Activated CD4-positive, alpha-beta T cell treated with anti-CD3 and anti-CD28 coated beads, Interleukin-2, amount 50 U/mL, for 4 hours (primary cell): ENCODE data around the gene INPP4A.

Experiments used
- DNase-seq, 2 experiments: peaks; one replicate each; pipeline ENCODE4 v3.0.0-alpha.2; 2020

INPP4A gene

DNA sequence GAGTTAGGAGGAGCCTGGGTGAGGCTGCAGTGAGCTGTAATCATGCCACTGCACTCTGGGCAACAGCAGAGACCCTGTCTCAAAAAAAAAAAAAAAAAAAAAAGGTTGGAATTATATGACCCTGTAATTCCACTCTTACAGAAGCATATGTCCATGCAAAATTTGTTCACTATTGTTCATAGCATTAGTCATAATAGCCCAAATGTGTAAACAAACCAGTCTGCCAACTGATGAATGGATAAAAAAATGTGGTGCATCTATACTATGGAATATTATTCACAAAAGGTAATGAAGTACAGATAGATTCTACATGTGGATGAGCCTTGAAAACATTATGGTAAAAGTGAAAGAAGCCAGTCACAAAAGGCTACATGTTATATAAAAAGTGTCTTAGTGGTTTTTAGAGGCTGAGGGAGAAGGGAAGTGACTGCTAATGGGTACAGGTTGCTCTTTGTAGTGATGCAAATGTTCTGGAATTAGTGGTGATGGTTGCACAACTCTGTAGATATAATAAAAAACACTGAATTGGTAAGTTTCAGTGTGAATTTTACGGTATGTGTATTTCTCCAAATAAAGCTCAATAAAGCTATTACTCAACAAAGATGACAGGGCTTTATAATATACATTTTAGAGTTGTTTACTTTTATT, 154.2 kb downstream of the INPP4A start:
- no peak for DNase-seq

DNA sequence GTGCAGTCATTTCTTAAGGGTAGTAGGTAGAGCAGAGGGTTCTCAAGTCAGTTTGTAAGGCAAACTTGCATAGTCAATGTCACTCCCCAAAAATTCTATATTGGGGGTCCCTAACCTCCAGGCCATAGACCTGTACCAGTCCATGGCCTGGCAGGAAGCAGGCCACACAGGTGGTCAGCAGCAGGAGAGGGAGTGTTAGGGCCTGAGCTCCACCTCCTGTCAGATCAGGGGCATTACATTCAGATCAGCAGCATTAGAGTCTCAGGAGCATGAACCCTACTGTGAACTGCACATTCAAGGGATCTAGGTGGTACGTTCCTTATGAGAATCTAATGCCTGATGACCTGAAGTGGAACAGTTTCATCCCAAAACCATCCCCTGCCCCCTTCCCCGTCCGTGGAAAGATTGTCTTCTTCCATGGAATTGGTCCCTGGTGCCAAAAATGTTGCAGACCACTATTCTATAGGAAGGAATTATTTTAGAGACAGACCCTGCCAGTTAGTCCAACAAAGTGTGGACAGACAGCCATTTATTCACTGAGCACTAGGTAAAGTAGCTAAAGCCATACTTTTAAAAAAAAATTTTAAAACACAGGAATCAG, 157.0 kb downstream of the INPP4A start:
- no peak for DNase-seq

DNA sequence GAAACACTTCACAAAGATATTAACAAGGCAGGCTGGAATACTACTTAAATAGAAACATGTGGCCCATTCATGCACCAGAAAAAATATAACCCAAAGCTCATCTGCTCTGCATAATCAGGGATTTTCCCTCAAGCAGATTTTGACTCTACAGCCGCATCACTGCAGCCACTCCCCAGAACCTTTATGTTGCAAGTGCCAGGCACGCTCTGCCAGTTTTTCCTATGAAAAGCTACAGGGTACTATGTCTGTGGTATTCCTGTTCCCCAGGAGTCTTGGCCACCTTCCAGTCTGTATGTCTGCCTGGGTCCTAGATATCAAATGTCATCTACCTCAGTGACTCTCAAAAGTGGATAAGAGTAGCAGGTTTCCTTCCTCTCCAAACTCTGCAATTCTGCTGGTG, 159.9 kb downstream of the INPP4A start:
- no peak for DNase-seq

DNA sequence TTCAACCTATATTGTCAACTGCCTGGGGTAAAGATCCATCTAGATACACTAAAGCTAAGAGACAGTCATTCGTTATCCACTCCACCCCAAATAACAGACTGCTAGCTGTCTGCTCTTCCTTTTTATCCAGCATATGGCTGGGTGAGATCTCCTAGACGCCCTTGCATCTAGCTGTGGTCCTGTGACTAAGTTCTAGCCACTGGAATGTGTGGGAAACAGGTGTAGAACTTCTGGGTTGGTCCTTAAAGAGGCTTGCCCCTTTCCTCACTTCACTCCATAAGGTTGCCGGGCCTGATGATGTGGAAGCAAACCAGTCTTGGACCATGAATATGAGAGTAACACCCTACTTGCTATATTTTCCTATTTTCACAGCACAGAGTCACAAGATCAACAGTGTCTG, 160.4 kb downstream of the INPP4A start:
- no peak for DNase-seq

DNA sequence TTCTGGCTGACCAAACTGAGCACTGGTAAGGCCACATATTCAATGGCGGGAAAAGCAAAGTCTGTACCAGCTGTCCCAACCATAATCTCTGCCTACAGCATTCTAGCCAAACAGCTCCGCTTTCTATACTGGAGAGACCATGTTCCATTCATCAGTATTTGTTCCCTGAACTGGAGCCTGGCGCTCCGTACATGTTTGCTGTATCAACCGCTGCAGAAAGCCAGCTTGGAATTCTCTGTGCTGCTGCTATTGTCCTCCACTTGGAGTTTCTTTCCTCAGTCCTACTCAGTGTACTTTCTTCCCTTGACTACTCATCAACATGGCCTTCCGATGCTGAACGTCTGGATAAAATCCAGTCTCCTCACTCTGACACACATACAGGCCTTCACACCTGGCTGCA, 161.8 kb downstream of the INPP4A start:
- DNase-seq: no peak

DNA sequence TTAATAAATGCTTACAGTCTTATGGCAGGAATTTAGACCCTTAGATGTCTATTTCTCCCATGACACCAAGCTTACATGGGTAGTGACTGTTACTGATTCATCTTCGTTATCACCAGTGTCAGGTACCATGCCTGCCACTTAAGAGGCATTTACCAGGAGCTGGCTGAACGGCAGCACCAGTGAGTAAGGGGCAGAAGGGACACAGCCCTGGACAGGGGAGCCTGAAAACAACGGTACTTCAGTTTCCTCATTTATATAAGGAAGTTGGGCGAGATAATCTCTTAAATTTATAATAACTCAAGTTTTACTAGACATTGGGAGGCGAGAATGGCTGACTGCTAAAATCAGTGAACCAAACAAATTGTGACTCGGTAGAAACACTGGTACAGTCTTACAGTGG, 162.4 kb downstream of the INPP4A start:
- no peak for DNase-seq

DNA sequence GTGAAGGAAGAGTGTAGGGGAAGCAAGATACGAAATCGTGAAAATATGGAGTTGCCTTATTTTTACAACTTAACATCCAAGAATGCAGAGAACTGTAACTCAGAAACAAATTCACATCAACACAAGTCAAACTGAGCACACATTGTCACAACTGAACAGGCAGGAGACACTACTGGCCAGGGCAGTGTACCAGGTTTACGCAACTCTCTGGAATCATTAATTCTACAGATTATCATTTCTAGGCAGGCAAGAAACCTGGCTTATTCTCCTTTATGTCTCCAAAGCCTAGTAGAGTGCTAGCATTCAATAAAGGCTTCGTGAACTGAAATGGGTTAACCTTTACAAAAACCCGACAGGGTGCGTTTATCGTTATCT, 163.1 kb downstream of the INPP4A start:
- DNase-seq: no peak

DNA sequence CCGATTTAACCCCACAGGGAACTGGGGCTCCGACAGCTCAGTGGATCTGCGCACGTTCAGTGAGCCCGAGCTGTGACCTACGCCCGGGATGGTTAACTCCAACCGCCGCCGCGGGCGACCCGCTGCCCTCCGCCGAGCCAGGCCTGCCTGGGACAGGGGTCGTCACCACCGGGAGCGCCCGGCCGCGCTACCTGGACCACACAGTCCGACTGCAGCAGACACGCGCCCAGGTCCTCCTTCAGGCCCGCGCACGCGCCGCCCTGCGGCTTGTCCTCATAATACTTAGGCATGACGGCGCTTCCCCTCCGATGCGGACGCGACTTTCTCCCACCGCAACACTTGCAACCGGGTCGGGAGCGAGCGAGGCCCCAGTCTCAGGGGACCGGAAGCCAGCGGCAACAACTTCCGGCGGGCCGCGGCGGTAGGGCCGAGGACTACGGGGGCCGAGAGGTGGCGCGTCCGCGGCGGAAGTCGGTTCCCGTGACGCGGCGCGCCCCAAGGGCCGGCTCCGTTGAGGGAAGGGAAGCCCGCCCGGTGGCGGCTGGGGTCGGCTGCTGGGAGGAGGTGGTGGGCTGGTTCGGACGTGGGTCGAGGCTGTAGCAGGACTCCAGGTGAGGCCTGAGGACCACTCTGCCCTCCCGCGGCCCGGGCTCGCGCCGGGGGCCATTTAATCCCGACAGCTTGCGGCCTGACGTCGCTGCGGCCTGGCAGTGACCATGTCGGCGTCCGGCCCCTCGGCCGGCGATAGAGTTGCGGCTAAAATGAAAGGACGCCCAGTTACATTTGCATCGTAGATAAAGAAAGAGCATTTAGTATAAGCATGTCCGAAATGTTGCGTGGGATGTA, 163.7 kb downstream of the INPP4A start, which contains the start of the genes COA5 and UNC50:
Gene COA5 (minus strand): TSS at position 397 of the 846 bp plus-strand sequence. CDS start 107 bp downstream, at position 290.
Gene UNC50 (plus strand): TSS at position 474 of the 846 bp plus-strand sequence. CDS start 1,171 bp downstream, outside the sequence.
- DNase-seq: peak; percentile 85 to 86

DNA sequence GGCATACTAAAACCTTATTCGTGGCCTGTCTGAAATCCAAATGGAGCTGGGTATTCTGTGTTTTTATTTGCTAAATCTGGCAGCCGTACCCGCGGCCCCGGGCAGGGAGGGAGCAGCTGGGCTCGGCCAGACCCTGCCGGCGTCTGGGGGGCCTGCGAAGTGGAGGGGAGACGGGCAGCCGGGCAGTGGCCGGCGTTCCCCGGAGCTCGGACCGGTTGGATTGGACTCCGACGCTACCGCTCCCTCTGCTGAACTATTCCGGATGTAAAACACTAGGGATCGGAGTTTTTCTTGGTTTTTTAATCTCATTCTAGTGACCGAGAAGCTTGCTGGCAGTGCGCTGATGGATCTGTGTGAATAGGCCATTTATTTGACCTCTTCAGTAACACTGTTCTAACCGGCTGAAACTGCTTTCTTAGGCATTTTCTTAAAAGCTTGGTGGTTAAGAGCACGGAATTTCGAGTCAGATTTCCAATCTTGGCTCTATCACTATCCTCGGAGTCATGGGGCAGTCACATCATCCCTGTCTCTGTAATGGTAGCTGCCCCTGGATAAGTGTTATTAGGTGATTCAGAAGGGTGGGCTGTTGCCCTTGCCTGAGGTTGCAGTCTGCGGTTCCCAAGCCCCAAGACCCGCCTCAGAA, 164.4 kb downstream of the INPP4A start:
- DNase-seq: no peak

DNA sequence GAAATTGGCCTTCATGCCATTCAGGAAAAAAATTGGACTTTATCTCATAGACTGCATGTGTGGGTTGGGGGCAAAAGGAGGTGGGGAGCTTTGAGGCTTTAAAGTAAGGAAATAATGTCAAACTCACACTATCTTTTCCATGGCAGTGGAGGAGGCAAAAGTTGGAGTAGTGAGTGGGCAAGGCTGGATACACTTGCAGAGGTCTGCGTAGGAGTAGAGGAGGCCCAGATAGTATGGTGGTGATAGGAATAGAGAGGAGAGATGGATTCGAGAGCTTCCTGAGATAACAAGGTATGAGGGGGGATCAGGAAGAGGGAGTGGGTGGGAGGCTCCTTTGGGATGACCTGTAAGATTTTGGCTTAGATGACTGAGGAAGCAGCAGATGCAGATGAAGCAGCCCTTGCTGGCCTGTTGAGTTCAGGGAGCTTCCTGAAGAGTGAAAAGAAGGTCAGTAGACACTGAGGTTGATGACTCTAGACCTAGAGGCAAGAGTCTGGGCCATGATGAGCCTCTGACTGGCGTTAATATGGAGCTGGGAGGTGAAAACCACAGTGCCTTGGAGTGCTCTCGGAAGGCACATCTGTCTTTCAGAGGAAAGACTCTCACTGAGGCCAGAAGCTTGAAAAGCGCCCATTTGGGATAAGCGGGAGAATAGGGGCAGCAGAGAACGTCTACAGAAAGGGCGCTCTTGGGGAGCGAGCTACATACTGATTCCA, 169.5 kb downstream of the INPP4A start:
- DNase-seq: no peak

DNA sequence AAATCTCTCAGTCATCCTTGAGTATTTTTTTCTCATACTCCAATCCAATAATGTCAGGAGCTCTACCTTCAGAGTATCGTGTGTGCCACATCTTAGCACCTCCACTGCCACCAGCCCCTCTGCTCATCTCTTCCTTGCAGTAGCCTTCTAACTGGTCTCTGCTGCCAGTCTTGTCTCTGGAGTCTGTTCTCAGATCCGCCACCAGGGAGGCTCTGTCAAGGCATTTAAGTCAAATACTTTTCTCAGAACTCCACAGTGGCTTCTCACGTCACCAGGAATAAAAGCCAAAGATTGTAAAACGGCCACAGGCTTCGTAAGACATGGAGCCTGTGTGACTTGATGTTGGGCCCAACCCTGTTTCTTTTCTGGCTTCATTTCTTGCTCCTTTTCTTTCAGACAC, 170.8 kb downstream of the INPP4A start:
- DNase-seq: no peak

DNA sequence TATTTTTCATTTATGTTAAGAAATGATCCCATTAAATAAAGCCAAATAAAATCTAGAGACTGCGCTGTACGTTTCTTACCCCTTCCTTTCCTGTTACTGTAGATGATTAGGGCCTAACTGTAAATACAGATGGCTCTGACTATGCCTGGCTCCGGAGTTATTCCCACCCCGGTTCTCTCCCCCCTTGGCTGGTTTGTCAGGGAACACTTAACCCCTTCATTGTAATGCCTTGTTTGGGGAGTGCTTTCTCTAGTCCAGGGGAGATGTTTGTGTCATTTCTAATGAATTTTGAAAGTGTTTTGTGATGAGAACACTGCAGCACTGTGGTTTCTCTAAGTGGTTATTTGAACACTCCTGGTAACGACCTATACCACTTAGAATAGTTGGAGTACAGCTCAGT, 172.5 kb downstream of the INPP4A start:
- DNase-seq: no peak

DNA sequence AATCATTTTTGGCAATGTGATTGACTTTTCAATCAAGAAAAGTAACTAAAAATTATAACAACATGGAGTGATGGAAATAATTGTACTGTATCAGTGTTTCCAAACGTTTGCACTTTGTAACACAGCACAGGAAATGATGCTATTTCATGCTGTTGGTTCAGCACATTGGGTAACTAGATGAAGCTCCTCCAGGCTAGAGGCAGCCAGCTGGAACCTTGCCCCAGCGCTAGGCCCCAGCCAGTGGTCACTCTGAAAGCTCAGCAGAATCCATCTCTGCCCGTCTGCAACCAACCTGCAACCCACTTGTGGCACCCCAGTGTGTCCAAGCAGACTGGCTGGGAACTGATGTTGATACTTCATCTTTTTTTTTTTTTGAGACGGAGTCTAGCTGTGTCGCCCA, 179.0 kb downstream of the INPP4A start:
- no peak for DNase-seq

DNA sequence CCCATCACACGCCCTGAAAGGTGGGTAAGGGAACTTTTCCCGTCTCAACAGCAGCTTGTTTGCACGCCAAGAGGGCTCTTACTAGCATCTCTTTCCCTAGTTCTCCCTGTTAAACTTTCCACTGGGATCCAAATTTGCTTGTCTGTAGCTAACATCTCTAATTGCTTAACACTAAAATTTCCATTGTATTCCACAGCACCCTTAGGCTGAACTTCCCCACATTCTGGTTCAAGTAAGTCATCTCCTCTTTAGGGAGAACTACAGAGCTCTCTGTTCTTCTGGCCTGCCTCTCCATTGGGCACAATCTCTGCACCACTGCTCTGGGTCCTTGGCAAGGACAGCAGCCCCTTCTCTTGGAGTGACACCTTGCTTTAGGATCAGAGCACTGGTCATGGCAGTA, 187.7 kb downstream of the INPP4A start:
- no peak for DNase-seq

DNA sequence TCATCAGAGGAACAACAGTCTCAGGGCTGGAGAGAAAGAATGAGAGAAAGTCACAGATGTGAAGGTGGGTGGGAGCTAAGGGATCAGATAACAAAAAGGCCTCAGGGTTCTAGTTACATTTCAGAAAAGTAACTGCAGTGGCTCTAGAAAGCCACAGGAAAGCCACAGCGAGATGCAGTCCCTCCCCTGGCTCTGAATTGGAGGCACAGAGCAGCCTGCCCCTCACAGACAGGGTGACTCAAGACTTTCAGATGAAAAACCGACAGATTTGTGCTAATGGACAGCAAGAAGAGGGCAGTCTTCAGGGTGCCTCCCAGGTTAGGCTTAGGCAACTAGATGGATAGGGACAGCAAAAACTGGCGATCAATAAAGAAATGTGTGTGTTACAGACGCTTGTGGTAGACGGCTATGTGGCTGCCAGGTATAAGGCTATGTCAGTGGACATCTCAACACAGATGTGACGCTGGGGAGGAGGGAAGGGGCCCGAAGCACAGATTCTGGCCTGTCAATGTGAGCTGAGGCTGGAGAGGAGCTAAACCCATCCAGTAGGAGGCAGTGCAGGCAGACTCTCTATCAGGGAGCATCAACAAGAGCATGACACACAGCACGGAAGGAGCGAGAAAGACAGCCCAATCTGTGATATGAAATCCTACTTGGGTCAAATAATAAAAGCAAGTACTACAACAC, 189.9 kb downstream of the INPP4A start:
- peak; percentile 51 to 53 for DNase-seq

DNA sequence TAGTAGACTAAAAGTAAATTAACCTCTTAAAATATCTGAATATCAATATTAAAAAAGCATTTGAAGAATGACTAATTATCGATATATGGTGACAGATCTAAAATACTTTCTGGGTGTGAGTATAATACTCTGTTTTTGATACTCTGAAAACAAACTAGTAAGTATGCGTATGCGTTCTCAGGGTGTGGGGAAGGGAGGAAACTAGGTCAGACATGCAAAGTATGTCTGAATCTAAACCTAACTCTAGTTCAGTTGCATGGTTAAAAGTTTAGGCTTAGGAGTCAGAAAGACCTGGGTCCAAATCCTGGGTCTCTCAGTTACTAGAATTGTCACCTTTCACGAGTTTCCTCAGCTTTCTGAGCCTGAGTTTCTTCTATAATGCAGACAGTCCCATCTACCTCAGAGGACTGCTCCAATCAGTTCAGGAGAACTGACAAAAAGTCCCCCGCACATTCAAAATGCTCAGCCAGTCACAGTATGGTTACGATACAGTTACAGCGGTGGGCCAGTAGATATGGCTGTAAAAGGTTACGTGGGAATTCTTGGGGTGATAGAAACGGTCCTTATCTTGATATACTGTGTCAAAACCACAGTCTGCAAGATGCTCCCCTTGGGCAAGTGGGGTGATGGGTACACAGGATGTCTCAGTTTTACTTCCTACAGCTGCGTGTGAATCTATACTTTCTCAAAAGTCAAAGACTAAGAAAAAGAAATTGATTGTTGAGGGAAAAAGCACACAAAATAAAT, 192.9 kb downstream of the INPP4A start:
- DNase-seq: peak; percentile 9 to 20

DNA sequence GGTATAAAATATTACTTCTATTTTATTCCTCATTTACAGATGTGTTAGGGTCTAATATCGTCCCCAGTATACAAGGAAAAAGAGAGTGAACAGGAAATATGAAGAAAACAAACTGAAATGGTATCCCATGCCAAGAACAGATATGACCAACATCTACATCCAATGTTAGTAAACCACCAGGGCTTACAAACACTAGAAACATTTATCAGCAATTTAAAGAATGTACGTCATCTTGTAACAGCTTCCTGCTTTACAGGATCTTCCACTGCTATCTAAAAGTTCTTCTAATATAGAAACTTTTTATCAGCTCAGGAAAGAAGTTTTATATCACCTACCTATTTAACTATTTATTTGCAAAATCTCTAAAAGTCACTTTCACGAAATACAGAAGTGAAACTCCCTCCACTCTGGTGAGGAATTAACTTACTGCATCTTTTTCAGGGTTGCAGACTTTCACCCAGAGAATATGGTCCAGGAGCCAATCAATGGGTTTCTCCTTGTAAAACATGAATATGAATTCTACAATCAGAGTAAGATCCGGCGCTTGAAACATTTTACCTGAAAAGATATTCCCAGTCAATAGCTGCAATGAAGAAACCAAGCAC, 198.9 kb downstream of the INPP4A start:
- DNase-seq: no peak
